Measurements from ENCODE around the gene ENTPD2.
A peak's percentile ranks its signal among the peaks of the same experiment; 100 is the strongest.

The ENTPD2 gene

GRCh38 chr9:137027369-137028262 lies 26.2 kb downstream of the ENTPD2 start, which contains the start of gene ABCA2:
ABCA2 (minus strand) TSS chr9:137028237; CDS start chr9:137028140, 97 bp downstream.
- FAIRE-seq, result no peak

DNA sequence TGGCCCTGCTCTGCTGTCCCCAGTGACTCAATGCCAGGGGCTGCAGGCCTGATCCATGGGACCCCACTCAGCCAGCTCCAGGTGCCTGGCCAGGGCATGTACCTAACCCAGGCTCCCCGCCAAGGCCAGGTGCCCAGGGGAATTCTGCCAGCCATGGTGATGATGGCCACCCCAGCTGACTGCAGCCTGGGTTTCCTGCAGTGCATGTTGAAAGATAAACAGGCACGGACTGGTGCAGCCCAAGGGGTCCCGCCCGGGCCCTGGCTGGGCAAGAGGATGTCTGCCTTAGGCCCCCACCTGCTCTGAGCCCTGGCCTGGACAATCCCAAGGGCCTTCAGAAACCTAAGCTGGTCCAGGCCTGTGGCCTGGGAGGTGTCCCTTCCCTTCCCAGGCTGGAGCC lies 27.0 kb downstream of the ENTPD2 start:
- no peak for FAIRE-seq

- FAIRE-seq, result no peak
Observed at GRCh38 chr9:137026384-137026783, 27.5 kb downstream of the ENTPD2 start.

DNA sequence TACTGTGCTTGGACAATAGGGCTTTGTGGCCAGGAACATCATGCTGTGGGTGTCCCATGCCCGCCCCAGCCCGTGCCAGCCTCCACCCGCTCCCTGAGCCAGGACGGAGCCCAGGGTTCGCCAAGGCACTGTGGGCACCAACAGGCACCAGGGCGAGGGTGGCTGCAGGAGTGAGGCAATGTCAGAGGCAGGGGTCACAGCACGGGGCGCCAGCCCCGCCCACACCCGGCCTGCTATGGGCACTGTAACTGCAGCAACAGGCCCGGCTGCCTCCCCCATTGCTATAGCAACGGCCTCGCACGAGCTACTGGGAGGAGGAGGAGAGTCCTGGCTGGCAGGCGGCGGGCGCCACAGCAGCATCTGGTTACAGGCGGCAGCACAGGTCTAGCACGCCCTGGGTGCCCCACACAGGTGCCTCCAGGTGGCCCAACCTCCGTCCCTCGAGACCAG lies 28.3 kb downstream of the ENTPD2 start:
- no peak for FAIRE-seq

- FAIRE-seq, result no peak
Observed at GRCh38 chr9:137023583-137023991, 30.3 kb downstream of the ENTPD2 start.

GRCh38 chr9:137023157-137023556 lies 30.7 kb downstream of the ENTPD2 start:
- no peak for FAIRE-seq

DNA sequence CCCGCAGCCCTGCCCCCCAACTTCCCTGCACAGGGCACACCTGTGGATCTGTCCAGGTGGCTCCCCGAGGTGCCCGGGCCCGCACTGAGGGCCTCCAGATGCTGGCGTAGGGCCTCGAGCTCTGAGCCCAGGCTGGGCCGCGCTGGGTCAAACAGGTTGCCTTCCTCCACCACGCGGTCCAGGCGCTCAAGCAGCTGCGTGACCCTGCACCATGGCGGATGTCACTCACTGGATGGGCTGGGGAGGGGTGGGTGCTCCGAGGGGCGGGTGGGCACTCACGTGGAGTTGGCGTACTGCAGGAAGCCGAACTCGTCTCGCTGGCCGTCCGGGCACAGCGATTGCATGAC lies 31.2 kb downstream of the ENTPD2 start:
- no peak for FAIRE-seq

GRCh38 chr9:137021979-137022661 lies 31.7 kb downstream of the ENTPD2 start:
- peak; percentile 41 for FAIRE-seq

DNA sequence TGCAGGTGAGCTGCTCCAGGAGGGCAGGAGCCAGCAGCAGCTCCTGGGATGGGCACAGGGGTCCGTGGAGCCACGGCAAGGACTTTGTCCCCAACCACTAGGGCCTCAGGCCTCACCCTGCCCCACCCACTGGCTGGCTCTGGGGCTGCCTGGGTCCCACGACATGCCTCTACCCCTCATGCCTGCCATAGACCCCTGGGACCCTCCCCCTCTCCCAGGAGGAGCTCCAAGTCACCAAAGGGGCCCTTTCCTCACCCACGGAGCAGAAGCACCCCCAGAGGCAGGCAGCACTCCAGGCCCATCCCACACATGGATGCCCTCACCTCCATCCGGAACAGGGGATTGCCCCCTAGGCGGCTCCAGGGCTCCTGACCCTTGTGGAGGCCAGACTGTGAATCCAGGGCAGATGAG lies 32.3 kb downstream of the ENTPD2 start:
- no peak for FAIRE-seq

DNA sequence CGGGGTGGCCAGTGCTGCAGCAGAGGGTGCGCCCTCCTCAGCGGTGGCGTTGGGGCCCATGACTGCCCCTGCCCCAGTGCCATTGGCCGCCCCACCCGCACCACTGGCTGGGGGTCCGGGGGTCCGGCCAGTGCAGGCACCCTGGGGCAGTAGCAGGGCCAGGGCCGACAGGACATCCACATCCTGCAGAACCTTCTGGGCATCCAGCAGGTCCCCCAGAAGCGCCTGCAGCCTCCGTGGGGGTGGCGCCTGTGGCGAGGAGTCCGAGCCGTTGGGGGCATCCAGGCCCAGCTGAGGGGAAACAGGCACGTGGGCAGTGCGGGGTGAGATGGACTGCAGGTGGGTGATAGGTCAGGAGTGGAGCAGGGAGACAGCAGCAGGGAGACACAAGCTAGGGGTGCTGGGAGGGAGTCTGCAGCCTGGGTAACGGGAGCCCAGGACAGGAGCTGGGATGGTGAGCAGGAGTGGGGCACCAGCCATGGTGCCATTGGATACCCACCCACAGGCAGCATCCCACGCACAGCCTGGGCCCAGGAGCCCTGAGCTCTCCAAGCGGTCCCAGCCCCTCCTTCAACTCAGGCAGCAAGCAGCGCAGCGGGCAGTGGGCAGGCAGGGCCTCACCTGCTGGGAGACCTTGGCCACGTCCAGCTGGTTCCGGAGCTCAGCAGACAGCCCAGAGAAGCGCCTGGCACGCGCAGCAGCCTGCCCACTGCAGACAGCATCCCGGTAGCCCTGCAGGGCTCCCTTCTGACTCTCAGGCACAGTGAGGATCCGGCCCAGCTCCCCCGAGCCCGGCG lies 32.9 kb downstream of the ENTPD2 start:
- FAIRE-seq, result no peak

GRCh38 chr9:137019891-137020683 lies 33.8 kb downstream of the ENTPD2 start:
- FAIRE-seq, result no peak

DNA sequence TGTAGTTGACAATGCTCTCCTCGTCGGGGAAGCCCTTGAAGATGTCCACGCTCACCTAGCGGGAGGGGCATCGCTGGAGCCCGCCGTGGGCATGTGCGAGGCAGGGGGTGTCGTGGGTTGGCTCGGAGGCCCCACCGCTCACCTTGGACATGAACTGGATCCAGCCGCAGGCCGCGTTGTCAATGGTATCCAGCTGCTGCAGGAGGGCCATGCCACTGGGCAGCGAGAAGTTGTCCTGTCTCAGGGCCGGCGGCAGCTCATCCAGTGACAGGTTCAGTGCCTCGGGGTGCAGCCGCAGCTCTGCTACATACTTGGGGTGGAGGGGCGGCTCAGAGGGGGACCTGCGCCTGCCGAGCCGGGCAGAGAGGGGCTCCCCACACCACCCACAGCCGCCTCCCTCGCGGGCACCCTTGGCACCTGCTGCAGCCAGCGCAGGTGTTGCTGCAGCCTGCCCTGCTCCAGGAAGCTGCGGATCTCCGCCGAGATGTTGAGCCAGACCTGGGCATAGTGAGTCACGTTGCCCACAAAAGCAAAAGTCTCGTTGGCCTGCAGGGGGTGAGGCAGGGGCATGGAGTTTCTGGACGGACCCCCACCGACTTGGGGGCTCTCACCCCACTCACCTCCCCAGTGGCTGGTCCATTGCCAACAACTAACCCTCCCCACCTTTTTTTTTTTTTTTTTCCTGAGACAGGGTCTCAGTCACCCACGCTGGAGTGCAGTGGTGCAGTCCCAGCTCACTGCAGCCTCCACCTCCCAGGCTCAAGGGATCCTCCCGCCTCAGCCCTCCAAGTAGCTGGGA lies 34.9 kb downstream of the ENTPD2 start:
- FAIRE-seq, result no peak

- no peak for FAIRE-seq
Observed at GRCh38 chr9:137017791-137018497, 35.9 kb downstream of the ENTPD2 start.

DNA sequence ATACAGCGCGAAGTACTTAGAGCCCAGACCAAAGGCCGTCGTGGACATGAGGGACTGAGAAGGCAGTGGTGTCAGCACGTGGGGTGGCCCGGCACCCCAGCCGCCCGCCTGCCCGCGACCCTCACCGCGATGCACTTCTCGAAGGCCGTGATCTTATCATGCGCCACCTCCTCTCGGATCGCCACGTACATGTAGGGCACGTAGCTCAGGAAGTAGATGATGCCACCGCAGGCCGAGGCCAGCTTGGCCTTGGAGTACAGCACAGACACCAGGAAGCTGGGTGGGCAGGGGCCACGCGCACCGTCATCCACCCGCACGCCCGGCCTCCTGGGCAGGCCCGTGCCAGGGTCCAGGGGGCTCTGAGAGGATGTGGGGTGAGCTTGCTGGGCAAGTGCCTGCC lies 36.8 kb downstream of the ENTPD2 start:
- FAIRE-seq, result no peak

GRCh38 chr9:137016436-137016835 lies 37.4 kb downstream of the ENTPD2 start:
- FAIRE-seq, result no peak

- FAIRE-seq, result no peak
Observed at GRCh38 chr9:137015976-137016375, 37.9 kb downstream of the ENTPD2 start.

DNA sequence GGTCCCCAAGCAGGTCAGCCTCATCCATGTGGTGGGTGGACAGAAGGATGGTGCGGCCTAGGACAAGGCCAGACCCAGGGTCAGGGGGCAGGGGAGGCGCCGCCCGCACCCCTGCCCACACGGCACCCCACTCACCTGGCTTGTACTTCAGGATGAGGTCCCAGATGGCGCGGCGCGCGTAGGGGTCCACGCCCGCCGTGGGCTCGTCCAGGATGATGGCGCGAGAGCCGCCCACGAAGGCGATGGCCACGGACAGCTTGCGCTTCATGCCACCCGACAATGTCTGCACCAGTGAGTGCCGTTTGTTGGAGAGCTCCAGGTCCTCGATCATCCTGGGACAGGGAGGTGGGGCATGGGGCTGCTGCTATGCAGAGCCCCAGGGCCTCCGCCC lies 38.3 kb downstream of the ENTPD2 start:
- no peak for FAIRE-seq

DNA sequence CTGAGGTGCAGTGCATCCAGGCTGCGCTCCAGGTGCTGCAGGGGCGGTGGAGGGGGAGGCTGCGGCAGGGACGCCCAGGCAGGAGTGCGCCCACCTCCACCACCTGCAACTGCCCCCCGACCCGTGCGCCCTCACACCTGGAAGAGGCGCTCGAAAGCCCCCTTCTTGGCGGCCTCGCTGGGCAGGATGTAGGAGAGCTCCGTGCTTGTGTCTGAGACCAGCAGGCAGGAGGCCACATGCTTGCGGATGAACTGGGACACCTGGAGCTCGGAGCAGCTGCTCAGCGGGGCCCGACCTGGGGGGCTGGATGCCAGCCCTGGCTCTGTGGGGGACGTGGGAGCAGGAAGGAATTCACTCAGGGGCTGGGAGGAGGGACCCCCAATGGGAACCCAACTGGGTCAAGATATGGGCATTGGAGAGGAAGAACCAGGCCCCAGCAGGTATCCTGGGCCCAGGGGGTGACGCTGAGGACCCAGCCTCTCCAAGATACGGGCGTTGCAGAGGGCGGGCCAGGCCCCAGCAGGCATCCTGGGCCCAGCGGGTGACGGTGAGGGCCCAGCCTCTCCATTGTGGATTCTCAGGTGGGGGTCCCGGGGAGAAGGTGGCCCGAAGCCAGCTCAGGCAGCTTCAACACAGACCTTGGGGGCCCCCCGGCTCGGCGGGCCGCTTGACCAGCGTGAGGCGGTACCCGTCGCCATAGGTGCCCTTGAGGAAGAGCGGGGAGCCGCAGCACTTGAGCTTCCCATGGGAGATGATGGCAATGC lies 38.9 kb downstream of the ENTPD2 start:
- FAIRE-seq, result no peak

- no peak for FAIRE-seq
Observed at GRCh38 chr9:137014166-137014565, 39.7 kb downstream of the ENTPD2 start.

DNA sequence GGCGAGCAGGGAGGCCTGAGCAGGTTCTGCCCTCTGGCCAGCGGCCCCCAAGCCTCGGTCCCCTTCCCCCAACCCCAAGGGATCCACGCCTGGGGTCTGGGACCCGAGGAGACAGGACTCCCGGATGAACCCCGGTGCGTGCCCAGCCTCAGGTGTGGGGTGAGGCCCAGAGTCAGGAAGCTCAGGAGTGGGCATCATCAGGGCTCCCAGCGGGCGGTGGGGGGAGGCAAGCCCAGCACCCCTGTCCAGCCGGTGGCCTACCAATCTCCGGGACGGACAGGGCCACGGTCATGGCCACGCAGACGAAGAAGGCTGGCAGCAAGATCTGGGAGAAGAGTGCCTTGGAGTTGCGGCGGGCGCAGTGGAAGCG lies 40.3 kb downstream of the ENTPD2 start:
- no peak for FAIRE-seq

Measured in TTC549 (cell line).